ENCODE results near the gene TGFB2.

Gene TGFB2

DNA sequence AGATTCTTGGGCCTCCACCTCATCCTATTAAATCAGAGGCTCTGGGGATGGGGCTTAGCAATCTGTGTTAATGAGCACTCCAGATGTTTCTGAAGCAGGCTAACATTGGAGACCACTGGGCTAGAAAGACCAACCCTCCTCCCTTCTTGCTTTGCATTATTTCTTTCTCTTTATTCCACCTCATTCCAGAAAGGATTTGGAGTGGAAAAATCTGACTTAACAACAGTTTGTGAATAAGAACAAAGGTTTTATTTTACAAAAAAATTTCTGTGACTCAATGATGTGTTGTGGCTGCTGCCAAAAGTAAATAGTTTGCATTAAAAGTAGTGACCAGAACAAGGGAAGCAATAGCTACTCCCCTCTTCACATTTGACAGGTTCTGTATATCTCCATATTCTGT lies 79.4 kb downstream of the TGFB2 start:
- no peak for DNase-seq

DNA sequence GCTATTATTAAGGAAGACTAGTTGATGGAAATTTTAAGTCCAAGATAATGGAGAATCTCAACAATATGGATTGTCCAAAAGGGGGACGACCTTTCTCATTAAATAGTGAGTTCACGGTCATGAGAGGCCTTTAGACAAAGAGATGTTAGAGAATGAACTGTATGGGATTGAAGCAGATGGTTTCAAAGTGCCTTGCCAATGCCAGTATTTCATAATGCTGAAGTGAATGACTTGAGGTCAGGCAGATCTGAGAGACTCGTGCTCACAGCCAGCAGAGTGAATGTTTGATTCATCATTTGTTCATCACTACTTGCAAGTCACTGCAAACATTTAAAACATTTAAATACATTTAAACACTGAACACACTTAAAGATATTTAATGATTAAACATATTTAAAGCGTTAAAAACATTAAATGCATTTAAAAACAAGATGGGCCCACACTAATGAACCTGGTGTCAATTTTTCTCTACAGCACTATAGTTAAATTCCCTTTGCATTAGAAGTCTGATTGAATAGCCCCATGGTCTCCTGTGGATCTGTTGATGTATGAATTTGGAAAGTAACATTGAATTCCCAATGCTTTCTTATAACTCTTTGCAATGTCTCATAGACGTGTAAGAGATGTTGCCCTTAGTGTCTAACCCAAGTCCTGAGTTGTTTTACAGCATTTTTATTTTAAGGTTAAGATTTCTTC lies 80.7 kb downstream of the TGFB2 start:
- no peak for DNase-seq
- no peak for ATAC-seq

More for the DNA sequence above, 79.4 kb downstream of the TGFB2 start:
- ATAC-seq: no peak

DNA sequence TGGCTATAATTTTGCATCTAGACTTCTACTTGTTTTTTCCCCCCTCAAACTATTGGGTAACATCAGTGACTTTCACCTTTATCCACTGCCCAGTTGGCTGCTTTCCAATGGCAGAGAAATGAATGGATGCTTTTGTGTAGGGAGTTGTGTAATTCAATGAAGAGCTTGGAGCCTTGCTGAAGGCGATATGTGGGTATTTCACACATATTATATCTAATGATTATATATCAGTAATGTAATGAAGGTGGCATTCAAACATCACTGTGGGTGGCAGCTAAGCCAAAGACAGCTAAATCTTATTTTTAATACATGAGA lies 81.2 kb downstream of the TGFB2 start:
- DNase-seq: no peak
- no peak for ATAC-seq

DNA sequence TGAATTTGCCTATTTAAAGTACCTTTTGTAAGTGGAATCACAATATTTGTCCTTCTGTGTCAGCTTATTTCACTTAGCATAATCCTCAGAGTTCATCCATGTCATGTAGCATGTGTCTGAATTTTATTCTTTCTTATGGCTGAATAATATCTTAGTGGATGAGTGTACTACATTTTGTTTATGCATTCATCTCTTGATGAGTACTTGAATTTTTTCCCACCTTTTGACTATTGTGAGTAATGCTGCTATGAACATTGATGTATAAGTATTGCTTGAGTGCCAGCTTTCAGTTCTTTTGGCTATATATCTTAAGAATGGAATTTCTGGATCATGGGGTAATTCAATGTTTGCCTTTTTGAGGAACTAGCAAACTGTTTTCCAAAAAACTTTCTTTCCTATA lies 84.2 kb downstream of the TGFB2 start:
- DNase-seq (no peak), ATAC-seq (no peak)

DNA sequence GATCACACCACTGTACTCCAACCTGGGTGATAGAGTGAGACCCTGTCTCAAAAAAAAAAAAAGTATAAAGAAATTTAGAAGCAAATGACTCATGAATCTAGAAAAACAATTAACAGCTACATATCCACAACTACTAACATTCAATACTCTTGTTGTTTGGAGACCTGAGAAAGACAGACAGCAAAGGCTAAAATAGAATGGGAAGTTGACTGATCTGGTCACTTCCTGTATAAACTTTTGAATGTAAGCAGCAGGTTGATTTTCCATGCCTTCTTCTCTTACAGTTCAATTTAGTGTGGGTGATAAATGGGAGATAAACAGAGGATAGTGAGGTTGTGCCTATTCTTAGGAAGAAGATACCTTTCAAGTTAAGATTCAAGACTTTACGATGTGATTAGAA lies 85.2 kb downstream of the TGFB2 start:
- no peak for ATAC-seq
- DNase-seq: no peak

DNA sequence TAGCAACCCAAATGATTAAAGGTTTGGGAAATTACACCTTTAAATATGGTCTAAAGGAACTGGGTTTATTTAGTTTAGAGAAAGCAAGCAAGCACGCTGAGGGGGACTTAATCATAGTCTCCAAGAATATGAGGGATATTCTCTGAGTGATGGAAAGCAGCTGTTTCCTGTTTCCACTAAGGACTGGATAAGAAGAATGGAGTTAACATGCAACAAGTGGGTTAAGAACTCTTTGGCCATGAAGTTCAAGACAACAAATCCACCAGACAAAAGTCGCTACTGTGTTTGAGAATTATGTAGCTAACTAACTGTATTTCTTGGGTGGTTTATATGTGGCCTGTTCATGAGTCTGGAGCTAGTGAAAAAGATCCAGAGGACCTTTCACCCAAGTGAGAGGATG lies 85.7 kb downstream of the TGFB2 start:
- DNase-seq (no peak), ATAC-seq (no peak)

DNA sequence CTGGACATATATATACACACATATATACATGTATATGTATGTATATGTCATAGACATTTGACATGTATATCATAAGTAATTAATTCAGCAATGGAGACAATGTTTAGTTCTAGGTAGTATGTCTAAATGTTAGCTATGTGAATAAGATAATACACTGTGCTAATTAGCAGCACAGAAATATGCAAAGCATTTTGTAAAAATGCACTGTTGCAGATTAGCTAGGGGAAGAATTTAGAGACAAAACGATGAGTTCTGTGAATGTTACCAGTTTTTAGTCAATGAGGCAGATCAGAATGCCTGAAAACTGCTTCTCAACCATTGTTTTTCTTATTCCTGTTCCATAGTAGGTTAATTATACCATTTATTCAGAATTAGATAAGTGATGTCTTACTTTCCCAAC lies 86.3 kb downstream of the TGFB2 start:
- ATAC-seq: no peak
- DNase-seq: no peak

DNA sequence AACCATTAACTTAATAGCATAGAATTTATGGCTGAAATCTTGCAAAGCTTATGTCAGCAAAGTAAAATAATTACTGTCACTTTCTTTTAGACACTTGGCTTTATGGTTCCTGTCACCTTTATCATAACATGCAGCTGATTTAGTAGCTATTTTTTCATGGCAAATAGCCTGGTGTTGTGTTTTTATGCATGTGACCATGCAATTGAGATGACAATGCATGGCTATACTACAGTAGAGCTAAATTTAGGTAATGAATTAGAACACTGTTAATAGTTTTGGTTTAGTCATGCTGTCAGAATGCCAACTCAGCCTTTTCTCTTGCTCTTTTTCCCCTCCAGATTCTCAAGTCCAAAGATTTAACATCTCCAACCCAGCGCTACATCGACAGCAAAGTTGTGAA lies 88.6 kb downstream of the TGFB2 start:
- DNase-seq: no peak
- ATAC-seq: no peak

DNA sequence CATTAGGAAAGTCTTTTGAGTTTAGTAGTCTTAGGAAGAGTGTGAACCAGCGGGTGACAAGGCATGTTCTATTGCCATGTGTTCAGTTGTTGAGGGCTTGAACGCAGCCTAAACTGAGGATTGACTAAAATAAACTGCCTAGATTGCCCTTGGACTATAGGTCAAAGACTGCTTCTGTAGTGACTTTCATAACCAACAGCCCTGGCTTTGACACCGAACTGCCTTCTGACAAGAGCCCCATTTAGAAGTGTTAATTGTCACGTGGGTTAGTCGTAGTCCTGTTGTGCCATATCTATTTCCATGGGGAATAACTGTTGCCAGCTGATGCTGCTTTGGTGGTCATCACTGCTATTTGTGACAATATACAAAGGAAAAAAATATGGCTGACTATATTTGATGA lies 90.4 kb downstream of the TGFB2 start:
- DNase-seq (no peak), ATAC-seq (no peak)

DNA sequence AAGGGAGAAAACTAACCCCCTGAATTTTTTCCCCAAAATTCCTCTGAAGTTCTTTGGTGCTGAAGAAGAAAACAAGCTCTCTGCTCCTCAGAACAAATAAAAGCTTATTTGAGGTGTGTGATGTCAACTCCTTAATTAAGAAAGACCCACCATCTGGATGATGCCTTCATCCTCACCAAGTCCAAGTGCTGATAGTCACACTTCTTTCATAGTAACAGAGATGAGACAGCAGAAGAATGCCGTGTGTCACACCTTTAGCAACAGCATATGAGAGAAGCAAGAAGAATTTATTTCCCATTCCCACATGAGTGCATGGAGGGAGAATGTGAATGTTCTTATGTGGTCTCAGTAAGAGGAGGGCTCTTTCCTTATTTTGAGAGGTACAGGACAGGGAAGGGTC lies 91.2 kb downstream of the TGFB2 start:
- ATAC-seq: no peak
- no peak for DNase-seq

DNA sequence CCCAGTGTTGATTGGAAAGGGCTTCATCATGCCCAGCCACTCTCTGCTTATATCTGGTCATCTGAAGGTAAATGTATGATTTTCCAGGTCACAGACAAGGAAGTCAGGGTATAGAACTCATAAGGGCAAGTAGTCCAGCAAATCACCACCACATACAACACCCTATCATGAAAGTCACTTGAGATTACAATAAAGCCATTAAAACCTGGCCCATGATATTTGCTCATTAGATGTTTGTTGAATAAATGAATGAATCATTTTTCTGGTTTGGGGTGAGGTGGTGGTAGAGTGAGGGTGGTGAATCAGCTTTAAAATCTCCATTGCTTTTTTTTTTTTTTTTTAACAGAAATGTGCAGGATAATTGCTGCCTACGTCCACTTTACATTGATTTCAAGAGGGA lies 91.9 kb downstream of the TGFB2 start:
- ATAC-seq: no peak
- DNase-seq: no peak

DNA sequence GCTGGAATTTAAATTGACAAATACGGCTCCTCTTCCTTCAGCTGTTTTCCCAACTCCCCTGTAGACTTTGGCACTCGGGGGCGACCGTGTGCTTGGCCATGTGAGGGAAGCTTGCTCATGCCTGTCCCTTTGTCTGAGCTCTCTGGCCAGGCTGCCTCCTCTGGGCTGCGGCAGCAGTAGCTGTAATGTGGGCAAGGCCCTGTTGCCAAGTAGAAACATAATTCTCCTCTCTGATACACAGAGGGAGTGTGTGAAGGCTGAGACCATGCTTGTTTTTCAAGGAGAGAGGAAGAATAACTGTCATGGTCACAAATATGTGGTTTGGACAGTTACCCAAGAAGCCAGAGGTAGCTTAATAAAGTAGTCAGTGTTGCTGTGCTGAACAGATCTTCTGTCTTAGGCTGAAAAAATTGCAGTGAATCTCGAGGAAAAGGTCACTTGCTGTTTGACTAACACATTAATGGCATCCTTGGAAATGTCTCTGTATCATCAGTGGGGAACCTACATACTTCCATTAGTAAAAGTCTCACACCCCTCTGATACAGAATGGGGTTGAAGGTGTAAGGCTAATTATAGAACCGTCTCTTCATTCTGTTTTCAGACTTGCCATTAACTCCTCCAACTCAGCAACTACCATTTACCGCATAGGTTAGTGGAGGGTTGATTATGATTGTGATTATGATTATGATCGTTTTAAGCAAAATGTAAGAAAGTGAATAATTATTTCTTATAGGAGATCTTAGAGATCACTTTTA lies 94.6 kb downstream of the TGFB2 start:
- DNase-seq: no peak
- ATAC-seq: no peak

DNA sequence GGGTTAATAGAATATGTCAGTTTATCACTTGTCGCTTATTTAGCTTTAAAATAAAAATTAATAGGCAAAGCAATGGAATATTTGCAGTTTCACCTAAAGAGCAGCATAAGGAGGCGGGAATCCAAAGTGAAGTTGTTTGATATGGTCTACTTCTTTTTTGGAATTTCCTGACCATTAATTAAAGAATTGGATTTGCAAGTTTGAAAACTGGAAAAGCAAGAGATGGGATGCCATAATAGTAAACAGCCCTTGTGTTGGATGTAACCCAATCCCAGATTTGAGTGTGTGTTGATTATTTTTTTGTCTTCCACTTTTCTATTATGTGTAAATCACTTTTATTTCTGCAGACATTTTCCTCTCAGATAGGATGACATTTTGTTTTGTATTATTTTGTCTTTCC lies 98.1 kb downstream of the TGFB2 start:
- DNase-seq: no peak
- no peak for ATAC-seq

DNA sequence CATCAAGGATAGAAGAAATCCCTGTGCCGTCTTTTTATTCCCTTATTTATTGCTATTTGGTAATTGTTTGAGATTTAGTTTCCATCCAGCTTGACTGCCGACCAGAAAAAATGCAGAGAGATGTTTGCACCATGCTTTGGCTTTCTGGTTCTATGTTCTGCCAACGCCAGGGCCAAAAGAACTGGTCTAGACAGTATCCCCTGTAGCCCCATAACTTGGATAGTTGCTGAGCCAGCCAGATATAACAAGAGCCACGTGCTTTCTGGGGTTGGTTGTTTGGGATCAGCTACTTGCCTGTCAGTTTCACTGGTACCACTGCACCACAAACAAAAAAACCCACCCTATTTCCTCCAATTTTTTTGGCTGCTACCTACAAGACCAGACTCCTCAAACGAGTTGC lies 99.0 kb downstream of the TGFB2 start:
- DNase-seq (no peak), ATAC-seq (no peak)

DNA sequence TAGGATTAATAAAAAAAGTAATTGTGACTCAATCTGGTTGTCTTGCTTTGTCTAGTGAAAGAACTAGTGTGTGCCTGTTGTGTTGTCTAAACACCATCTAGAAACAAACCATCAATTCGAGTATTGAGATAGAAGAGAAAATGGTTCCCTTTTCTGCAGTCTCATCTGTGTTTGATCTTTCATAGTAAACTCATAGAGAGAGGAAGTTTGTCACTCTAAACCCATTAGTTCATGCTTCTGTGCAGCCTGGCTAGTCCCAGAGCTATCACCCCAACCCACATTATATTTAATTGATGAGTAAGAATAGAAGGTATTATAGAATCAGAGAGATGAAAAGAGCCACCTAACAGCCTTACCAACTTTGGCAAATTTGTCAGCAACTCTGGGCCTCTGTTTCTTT lies 99.5 kb downstream of the TGFB2 start:
- DNase-seq (no peak), ATAC-seq (no peak)

DNA sequence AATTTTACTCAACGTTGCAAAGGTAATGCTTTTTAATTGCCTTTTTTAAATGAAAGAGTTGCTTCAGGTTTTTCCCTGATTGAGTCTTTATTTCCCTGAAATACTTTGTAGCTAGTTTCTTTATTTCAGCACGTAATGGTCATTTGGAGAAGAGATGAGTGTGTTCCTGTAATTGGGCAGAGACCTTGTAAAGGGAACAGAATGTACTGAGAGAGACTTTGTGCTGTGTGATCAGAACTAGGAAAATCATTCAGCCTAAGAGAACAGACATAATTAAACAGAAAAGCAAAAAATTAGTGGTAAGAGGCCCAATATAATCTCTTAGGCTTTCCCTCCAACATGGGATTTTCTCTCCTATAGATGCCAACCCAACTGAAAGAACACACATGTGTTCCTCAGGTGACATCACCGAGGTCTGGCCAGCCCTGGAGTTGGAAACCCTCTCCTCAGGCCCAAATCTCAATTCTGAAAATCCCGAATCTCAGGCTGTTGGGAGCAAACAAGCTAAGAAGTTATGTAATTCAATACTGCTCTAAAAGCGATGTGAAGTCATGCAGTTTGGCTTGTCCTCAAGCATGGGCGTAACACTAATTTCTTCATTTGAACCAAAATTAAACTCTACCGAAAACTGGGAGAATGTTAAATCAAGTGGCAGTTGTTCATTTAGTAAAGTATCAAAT lies 102.0 kb downstream of the TGFB2 start:
- DNase-seq (no peak), ATAC-seq (no peak)

DNA sequence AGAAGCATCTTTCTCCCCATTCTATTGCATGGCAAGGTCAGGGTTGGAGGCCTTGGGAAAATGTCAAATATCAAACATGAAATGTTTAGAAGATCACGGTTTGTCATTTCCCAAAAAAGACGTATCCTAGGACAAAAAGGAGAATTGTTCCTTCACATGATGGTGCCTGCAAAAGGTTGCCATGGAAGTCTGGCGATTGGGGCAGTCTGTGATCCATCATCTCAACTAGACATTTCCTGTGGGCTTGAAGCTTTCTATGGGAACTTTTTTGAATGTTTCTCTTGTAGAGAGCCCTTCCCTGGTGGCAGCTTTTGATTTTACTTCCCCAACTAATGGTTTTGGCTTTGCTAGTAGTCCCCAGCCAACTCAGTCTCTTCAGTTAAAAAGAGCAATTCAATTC lies 106.3 kb downstream of the TGFB2 start:
- no peak for DNase-seq
- no peak for ATAC-seq

DNA sequence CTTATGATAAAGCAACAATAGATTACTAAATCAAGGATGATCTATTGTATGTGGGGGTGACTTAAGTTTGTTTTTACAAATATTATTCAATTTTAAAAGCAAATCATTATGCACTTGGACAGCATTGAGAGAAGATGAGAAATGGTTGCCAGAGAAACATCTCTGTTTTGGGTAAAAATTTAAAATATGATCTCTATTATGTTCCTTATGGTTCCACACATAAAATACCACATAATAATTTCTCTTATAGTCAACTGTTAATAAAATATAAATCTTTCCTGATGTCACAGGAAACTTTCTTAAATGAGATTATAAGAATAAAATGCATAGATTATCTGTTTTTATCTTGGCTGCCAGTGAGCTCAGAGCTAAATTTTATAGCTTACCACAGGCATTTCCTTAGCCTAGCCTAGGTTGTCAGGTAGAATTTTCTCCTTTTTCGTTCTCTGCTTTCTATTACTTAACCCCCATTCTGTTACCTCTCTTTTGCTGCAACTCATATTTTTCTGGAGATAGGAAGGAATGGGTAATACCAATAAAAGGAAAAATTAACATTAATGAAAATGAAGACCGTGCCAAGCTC lies 109.7 kb downstream of the TGFB2 start:
- no peak for ATAC-seq
- DNase-seq: no peak

DNA sequence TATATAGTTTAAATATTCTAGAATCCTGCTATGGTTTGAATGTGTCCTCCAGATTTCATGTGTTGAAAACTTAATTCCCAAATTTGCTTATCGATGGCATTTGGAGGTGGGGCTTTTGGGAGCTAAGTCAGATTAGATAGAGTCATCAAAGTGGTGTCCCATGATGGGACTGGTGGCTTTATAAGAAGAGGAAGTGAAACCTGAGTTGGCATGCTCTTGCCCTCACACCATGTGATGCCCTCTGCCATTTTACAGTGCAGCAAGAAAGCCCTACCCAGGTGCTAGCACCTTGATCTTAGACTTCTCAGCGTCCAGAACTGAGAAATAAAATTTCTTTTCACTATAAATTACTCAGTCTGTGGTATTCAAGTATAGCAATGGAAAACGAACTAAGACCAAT lies 111.3 kb downstream of the TGFB2 start:
- ATAC-seq: no peak
- no peak for DNase-seq

DNA sequence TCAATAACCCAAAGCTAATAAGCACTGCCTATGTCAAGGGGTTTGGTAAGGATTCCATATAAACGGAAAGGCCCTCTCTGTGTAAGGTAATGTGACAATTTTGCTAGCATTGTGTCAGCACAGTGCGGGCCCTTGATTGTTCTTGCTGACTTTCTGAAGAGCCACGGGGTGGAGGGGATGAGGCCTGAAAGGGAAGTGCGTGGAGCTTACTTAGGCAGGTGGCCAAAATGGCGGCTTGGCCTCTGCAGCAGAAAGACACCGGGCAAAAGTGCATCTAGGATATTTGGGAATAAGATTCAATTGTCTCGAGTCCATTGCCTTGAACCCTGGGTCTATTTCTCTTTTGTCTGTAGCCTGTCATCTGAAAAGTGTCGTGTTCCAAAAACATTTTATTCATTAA lies 114.3 kb downstream of the TGFB2 start:
- no peak for DNase-seq
- ATAC-seq: no peak

DNA sequence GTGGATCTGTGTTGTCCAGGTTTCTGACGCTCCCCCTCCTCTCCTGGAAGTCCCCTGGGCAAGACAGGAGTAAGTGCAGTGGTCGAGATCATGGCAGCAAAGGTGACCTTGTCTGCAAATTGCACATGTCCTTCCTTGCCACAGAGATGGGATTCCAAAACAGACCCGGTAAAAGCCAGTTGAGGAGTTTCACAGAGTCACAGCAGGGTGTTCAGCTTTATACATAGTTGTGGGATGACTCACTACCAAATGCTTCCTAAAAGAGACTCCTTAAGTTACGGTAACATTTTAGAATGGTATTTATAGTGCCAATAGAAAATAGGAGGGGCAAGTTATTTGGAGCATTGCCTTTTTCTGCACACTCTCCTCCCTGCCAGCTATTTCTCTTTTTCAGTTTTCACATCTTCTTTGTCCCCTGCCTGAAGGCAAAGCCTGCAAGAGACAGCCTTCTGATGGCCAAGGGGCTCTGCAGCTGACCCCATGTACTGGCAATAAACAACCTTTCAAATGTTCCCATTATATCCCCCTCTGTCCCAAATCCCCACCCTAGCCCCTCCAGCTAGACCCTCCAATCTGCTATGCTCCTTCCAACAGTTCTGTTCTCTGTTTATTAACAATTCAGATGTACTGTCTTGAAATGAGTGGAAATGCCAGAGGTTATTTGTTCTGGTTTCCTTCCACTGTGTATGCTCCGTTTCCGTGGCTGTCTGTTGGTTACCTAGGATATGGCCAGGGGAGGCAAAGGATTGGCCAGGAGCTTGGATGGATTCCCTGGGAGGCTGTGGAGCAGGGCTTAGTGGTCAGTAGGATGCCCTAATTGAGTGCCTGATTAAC lies 115.0 kb downstream of the TGFB2 start:
- no peak for ATAC-seq
- no peak for DNase-seq

DNA sequence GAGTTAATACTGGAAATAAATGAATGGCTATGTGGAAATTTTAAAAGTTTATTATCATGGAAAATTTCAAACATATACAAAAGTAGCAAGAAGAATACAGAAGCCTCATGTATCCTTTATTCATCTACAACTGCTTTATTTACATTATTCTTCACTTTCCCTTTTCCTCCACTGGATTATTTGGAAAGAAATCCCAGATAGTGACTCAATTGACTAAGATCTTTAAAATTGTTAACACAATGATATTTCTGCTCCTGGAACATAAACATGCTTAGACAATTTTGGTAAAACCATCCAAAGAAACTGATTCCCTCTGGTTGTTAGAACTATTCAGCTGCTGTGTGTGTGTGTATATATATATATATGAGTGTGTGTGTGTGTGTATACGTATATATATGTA lies 116.2 kb downstream of the TGFB2 start:
- no peak for DNase-seq
- no peak for ATAC-seq

DNA sequence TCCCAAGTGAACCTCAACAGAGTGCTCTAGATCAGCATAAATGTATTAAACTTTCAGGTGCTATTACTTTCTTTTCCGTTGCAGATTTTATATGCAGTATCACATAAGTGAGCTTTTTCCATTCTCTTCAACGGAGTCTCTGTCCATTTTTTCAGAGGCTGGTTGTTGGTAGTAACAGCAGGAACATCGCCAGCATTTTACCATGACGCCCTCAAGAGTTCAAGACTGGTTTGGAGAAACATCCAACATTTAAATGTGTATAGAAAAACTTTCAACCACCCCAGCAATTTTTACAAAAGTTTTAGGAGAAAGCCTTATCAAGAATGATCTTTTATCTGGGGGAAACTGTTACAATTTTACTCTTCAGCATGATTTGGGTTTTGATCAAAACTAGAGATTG lies 117.0 kb downstream of the TGFB2 start:
- DNase-seq: no peak

More for the DNA sequence above, 117.0 kb downstream of the TGFB2 start:
- ATAC-seq: no peak

Data from stimulated activated naive CD8-positive, alpha-beta T cell treated with anti-CD3 and anti-CD28 coated beads, Interleukin-15, Interleukin-2, amounts not matched to agents 100 U/mL and 50 U/mL, for 24 hours (primary cell).